ENCODE data around the gene PREB.

Gene PREB

DNA sequence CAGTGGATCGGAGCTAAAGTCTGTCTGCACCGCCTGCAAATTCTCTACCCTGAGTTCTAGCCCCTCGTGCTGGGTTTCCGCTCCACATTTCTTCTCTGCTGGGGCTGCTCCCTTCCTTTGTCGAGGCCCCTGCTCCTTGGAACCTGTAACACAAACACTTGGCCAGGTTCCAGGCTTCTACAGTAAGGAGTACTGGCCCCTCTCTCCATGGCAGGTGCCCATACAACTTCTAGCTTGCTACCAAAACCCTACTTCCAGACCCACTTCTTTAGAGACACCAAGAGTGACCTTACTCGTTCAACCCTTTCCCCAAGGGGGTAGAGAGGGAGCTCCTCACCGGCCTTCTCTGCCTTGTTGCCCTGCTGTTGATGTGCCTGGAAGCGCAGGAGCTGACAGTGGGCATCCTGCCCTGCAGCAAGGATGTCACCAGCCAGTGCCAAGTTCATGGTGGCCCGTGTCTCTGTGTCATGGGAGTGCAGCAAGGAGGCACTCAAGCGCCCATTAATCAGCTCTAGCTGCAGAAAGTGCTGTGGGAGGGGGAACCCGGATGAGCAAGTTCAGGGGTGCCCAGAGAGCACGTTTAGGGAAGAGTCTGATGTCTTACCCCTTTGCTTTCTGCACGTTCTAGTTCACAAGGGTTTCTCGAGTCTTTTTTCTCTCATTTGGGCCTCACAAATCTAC is 1.1 kb downstream of the PREB start:
- no peak for DNase-seq (ENCODE audit: low read depth)
- H3K4me3 ChIP-seq (ENCODE audit: low read length): peak overlapping the region; percentile 86
- TF ChIP-seq CTCF (conservative IDR thresholded peaks at IDR 0.05; ENCODE audit: low read length): no peak

- H3K4me3 ChIP-seq (ENCODE audit: low read length): no peak overlapping the region
- TF ChIP-seq CTCF (conservative IDR thresholded peaks at IDR 0.05; ENCODE audit: low read length): no peak
- no peak for DNase-seq (ENCODE audit: low read depth)
These were observed 3.0 kb downstream of the PREB start for GRCh38 chr2:27131429-27131828.

- no peak for TF ChIP-seq CTCF (conservative IDR thresholded peaks at IDR 0.05; ENCODE audit: low read length)
- no peak for DNase-seq (ENCODE audit: low read depth)
- no peak overlapping the region for H3K4me3 ChIP-seq (ENCODE audit: low read length)
These were observed 4.0 kb downstream of the PREB start for GRCh38 chr2:27130396-27130795.

DNA sequence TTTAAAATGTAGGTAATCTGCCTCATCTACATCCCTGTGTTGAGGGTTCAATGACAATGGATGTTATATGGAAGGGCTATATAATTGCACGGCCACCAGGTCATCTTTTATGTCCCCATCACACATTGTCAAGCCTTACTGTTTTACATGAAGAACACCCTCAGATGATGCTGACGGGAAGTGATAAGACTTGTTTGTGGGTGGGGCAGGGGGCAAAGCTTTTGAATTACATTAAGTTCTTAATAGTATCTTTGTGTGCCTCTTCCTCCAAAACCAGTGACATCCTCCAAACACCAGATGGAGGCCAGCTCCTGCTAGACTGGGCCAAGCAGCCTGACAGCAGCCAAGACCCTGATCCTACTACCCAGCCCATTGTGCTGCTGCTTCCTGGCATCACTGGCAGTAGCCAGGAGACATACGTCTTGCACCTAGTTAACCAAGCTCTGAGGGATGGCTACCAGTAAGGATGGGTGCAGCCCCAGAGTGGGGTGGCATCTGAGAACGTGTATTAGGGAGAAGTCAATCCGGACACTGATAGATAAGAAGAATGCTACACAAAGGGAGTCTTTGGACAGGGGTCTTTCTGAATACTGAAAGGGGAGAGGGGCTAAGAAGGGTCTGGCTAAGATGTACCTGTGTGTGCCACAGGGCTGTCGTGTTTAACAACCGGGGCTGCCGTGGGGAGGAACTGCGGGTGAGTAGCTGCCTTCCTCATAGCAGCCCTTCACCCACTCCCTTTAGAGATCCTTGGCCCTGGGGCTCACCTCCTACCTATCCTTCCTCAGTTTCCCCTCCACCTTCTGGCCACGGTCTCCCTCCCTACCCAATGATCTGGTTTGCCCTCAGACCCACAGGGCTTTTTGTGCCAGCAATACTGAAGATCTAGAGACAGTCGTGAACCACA is 5.5 kb downstream of the PREB start:
- no peak overlapping the region for H3K4me3 ChIP-seq (ENCODE audit: low read length)
- no peak for TF ChIP-seq CTCF (conservative IDR thresholded peaks at IDR 0.05; ENCODE audit: low read length)
- no peak for DNase-seq (ENCODE audit: low read depth)

DNA sequence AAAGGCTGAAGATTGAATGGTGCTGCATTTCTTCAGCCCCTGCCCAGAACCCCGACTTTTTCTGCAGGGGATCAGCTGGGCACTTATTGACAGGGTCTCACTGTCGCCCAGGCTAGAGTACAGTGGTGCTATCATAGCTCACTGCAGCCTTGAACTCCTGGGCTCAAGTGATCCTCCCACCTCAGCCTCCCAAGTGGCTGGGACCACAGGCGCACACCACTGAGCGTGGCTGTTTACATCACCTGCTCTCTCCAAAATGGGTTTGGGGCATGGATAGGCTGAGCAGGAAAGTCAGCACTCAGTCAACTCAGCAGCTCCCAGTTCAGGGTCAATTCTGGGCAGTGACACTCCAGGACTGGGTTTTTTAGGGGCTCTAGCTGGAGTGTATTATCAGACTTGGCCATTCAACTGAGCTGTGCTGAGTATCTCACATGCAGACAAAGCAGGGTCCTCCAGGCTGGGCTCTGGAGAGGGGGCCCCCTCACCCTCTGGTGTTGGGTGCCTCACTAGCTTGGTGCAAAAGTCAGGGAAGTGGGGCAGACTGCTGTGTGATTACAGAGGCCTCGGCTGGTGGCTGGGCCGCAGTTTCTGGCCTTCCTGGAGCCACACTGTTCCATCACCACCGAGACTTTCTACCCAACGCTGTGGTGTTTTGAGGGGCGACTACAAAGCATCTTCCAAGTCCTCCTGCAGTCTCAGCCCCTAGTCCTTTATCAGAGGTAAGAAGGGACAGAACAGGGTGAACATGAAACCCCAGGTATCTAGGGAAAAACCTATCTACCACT is 6.4 kb downstream of the PREB start:
- no peak overlapping the region for H3K4me3 ChIP-seq (ENCODE audit: low read length)
- TF ChIP-seq CTCF (conservative IDR thresholded peaks at IDR 0.05; ENCODE audit: low read length): no peak
- DNase-seq (ENCODE audit: low read depth): no peak

DNA sequence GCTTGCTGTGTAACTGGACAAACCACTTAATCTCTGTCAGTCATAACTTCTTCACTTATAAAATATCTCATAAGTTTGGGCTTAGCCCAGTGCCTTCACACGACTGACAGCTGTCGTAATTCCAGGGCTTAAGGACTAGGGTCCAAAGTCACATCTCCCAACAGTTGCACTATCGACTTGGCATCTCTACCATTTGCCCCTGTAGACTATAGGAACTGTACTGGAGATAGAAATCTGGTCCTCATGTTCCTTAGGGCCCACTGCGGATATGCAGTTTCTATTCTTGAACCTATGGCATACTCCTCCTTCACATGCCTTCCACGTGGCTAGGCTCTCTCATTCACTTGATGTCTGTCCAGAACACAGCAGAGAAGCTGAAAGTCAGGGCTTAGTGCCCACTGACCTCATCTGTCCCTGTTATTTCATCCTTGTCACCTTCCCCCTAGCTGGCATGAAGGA is 8.2 kb downstream of the PREB start:
- TF ChIP-seq CTCF (conservative IDR thresholded peaks at IDR 0.05; ENCODE audit: low read length): no peak
- no peak overlapping the region for H3K4me3 ChIP-seq (ENCODE audit: low read length)
- no peak for DNase-seq (ENCODE audit: low read depth)

Data from AG10803 (cell line).